Measurements from ENCODE around the gene SERPINA3. TPM values are rescaled to one million over a fixed set of nuclear protein-coding genes. Genes with fewer than 3 reads are reported as not detected.

The SERPINA3 gene
- total RNA-seq, 2 experiments from 2014 or later = not detected

Other genes starting within 250 kb of the SERPINA3 start
- gene SERPINA2, start 245.7 kb upstream of the SERPINA3 start, total RNA-seq = not detected
- under 1 TPM; 0.27 to 0.55 TPM for gene SERPINA1, start 223.8 kb upstream of the SERPINA3 start, total RNA-seq
- not detected for gene SERPINA11, start 159.6 kb upstream of the SERPINA3 start, total RNA-seq
- not detected for gene SERPINA9, start 136.2 kb upstream of the SERPINA3 start, total RNA-seq
- gene SERPINA12, start 102.9 kb upstream of the SERPINA3 start, total RNA-seq = not detected
- gene SERPINA4, start 50.9 kb upstream of the SERPINA3 start, total RNA-seq = not detected
- gene SERPINA5, start 31.0 kb upstream of the SERPINA3 start, total RNA-seq = not detected
- not detected for gene GSC, start 157.7 kb downstream of the SERPINA3 start, total RNA-seq